HCT116 (cell line): Measurements from ENCODE around the gene SEPTIN8. TPM values are rescaled to one million over a fixed set of nuclear protein-coding genes. Genes with fewer than 3 reads are reported as not detected.

ENCODE experiments used
- ATAC-seq: fragments of 200-7000 bp; cut with Tn5 transposase; 2 replicates; pipeline ENCODE4 v1.9.1; 2020; ENCODE audit warnings: mild to moderate bottlenecking, moderate library complexity
- BruUV-seq: library from RNA; stranded (reverse); fragments of 400-500 nt; replicated peaks from 2 replicates; lab custom pipeline; 2021; lab: Mats Ljungman, UMichigan
- CTCF ChIA-PET: fragments of 300-600 bp; sonication (Branson Sonifier 250); formaldehyde crosslinking; loops from one replicate; lab custom pipeline; 2021; ENCODE audit warnings: antibody characterized with exemption; lab: Charles Lee
- POLR2A ChIA-PET: fragments of 300-600, 350-600 bp; sonication (Branson Sonifier 250); formaldehyde crosslinking; loops from one replicate; lab custom pipeline; 2021; ENCODE audit warnings: antibody characterized with exemption; lab: Charles Lee
- RAD21 ChIA-PET, 2 experiments: fragments of 300-600 bp; sonication (Branson Sonifier 250); formaldehyde crosslinking; loops; one replicate each; lab custom pipeline; 2023; ENCODE audit warnings: low total read pairs in 2 of 2; ENCODE audit not compliant: uncharacterized antibody in 2 of 2, unreplicated experiment in 2 of 2, low non-redundant PET in 1 of 2; lab: Charles Lee
- DNase-seq: peaks from one replicate; pipeline ENCODE4 v3.0.0-alpha.2; 2010; ENCODE audit warnings: low read depth, low spot score
- H2AFZ ChIP-seq: fragments of 200-600 bp; shearing (Covaris generic), sonication (generic); 2 replicates; pipeline ENCODE4 v1.6.1; 2017; ENCODE audit warnings: low read depth, mixed run types, mixed read lengths, antibody characterized with exemption, low read length; ENCODE audit not compliant: poor library complexity, severe bottlenecking
- H3K27ac ChIP-seq: 2 replicates; pipeline ENCODE4 v1.5.1; 2012; ENCODE audit warnings: low read depth, low read length
- H3K27me3 ChIP-seq: fragments of 200-600 bp; sonication (generic); 2 replicates; pipeline ENCODE4 v1.6.1; 2016; ENCODE audit warnings: mixed run types, low read length, mixed read lengths; ENCODE audit not compliant: insufficient read depth
- H3K36me3 ChIP-seq, 2 experiments: fragments of 200-500 bp in 1 of 2; fragments of 200-600 bp in 1 of 2; sonication (Bioruptor generic) in 1 of 2; sonication (generic) in 1 of 2; 2 replicates each; pipeline versions ENCODE4 v1.5.1 to v1.6.1; 2014 to 2016; ENCODE audit warnings: low read length in 2 of 2, inconsistent platforms in 1 of 2, mixed read lengths in 1 of 2, mixed run types in 1 of 2; ENCODE audit not compliant: insufficient read depth in 2 of 2, control insufficient read depth in 1 of 2
- H3K4me1 ChIP-seq, 2 experiments: fragments of 200-600 bp in 1 of 2; sonication (generic) in 1 of 2; 2 replicates each; pipeline versions ENCODE4 v1.5.1 to v1.6.1; 2012 to 2017; ENCODE audit warnings: low read length in 2 of 2, inconsistent platforms in 1 of 2, mild to moderate bottlenecking in 1 of 2, mixed read lengths in 1 of 2, mixed run types in 1 of 2, moderate library complexity in 1 of 2; ENCODE audit not compliant: insufficient read depth in 2 of 2, control insufficient read depth in 1 of 2
- H3K4me2 ChIP-seq: fragments of 200-600 bp; sonication (generic); 2 replicates; pipeline ENCODE4 v1.6.1; 2017; ENCODE audit warnings: mixed run types, low read length, mixed read lengths
- H3K4me3 ChIP-seq, 2 experiments: fragments of 200-600 bp in 1 of 2; sonication (generic) in 1 of 2; replicated peaks in 1 of 2; 2 replicates each; pipeline ENCODE4 v1.5.1; 2011 to 2016; ENCODE audit warnings: low read length in 2 of 2, control low read depth in 1 of 2, low read depth in 1 of 2, mild to moderate bottlenecking in 1 of 2, mixed read lengths in 1 of 2, mixed run types in 1 of 2
- H3K79me2 ChIP-seq: fragments of 200-600 bp; sonication (generic); 2 replicates; pipeline ENCODE4 v1.6.1; 2017; ENCODE audit warnings: mild to moderate bottlenecking, mixed run types, low read length, moderate library complexity, mixed read lengths; ENCODE audit not compliant: insufficient read depth
- H3K9ac ChIP-seq: fragments of 200-600 bp; sonication (generic); 2 replicates; pipeline ENCODE4 v1.6.1; 2016; ENCODE audit warnings: low read length, mixed read lengths
- H3K9me2 ChIP-seq: fragments of 200-600 bp; sonication (generic), shearing (Covaris generic); 2 replicates; pipeline ENCODE4 v1.6.1; 2017; ENCODE audit warnings: mixed run types, mild to moderate bottlenecking, moderate library complexity; ENCODE audit not compliant: insufficient read depth
- H3K9me3 ChIP-seq, 2 experiments: fragments of 200-500 bp in 1 of 2; fragments of 200-600 bp in 1 of 2; sonication (Bioruptor generic) in 1 of 2; sonication (generic) in 1 of 2; 2 replicates each; pipeline ENCODE4 v1.6.1; 2014 to 2017; ENCODE audit warnings: low read length in 2 of 2, mixed read lengths in 2 of 2, inconsistent platforms in 1 of 2, low read depth in 1 of 2, mild to moderate bottlenecking in 1 of 2, mixed run types in 1 of 2, moderate library complexity in 1 of 2; ENCODE audit not compliant: control insufficient read depth in 1 of 2, insufficient read depth in 1 of 2
- H4K20me1 ChIP-seq: fragments of 200-600 bp; sonication (generic), shearing (Covaris generic); 2 replicates; pipeline ENCODE4 v1.6.1; 2017; ENCODE audit warnings: mixed run types, mild to moderate bottlenecking, moderate library complexity; ENCODE audit not compliant: insufficient read depth
- ATF3 ChIP-seq: IDR thresholded peaks from 2 replicates; pipeline ENCODE4 v1.6.1; 2012
- CBX3 ChIP-seq: IDR thresholded peaks from 2 replicates; pipeline ENCODE4 v1.6.1; 2012; ENCODE audit warnings: low read depth
- CEBPB ChIP-seq: IDR thresholded peaks from 2 replicates; pipeline ENCODE4 v1.6.1; 2012; ENCODE audit warnings: low read depth
- CTCF ChIP-seq, 3 experiments: fragments of 200-600 bp in 1 of 3; sonication (generic) in 1 of 3; IDR thresholded peaks in 2 of 3; conservative IDR thresholded peaks in 1 of 3; 2 replicates each; pipeline ENCODE4 v1.5.1; 2012 to 2017; ENCODE audit warnings: low read depth in 2 of 3, low read length in 2 of 3, antibody characterized with exemption in 1 of 3, borderline replicate concordance in 1 of 3, control low read depth in 1 of 3, mild to moderate bottlenecking in 1 of 3, mixed read lengths in 1 of 3, mixed run types in 1 of 3, moderate library complexity in 1 of 3; ENCODE audit not compliant: insufficient read depth in 1 of 3
- EGR1 ChIP-seq: IDR thresholded peaks from 2 replicates; pipeline ENCODE4 v1.6.1; 2012; ENCODE audit warnings: low read depth
- EZH2 ChIP-seq: fragments of 200-600 bp; sonication (generic); IDR thresholded peaks from 2 replicates; pipeline ENCODE4 v1.6.1; 2017; ENCODE audit warnings: antibody characterized with exemption, mixed run types
- EZH2phosphoT487 ChIP-seq: fragments of 200-600 bp; IDR thresholded peaks from 2 replicates; pipeline ENCODE4 v1.6.1; 2018; ENCODE audit warnings: antibody characterized with exemption, borderline replicate concordance
- FOSL1 ChIP-seq: IDR thresholded peaks from 2 replicates; pipeline ENCODE4 v1.6.1; 2012; ENCODE audit warnings: low read depth
- JUND ChIP-seq: IDR thresholded peaks from 2 replicates; pipeline ENCODE4 v1.6.1; 2012
- MAX ChIP-seq: IDR thresholded peaks from 2 replicates; pipeline ENCODE4 v1.6.1; 2012
- POLR2A ChIP-seq: IDR thresholded peaks from 2 replicates; pipeline ENCODE4 v1.7.0; 2011; ENCODE audit warnings: borderline replicate concordance; ENCODE audit not compliant: insufficient read depth, insufficient read length; ENCODE audit errors: extremely low read depth
- POLR2AphosphoS5 ChIP-seq: IDR thresholded peaks from 2 replicates; pipeline ENCODE4 v1.6.1; 2011; ENCODE audit warnings: mild to moderate bottlenecking, low read depth, low read length, moderate library complexity
- RAD21 ChIP-seq: IDR thresholded peaks from 2 replicates; pipeline ENCODE4 v1.6.1; 2012; ENCODE audit warnings: low read depth, mild to moderate bottlenecking
- SIN3A ChIP-seq: IDR thresholded peaks from 2 replicates; pipeline ENCODE4 v1.6.1; 2012; ENCODE audit warnings: low read depth
- SP1 ChIP-seq: IDR thresholded peaks from 2 replicates; pipeline ENCODE4 v1.6.1; 2012; ENCODE audit warnings: low read depth
- SRF ChIP-seq: IDR thresholded peaks from 2 replicates; pipeline ENCODE4 v1.6.1; 2012; ENCODE audit warnings: low read depth
- TCF7L2 ChIP-seq: IDR thresholded peaks from 2 replicates; pipeline ENCODE4 v1.7.0; 2011; ENCODE audit warnings: borderline replicate concordance, inconsistent platforms; ENCODE audit not compliant: insufficient read depth, insufficient read length; ENCODE audit errors: extremely low read depth
- ZFX ChIP-seq: fragments of 450-650 bp; IDR thresholded peaks from 2 replicates; pipeline ENCODE4 v1.6.1; 2017
- intact Hi-C: fragments of 100-400 bp; cut with micrococcal nuclease; formaldehyde crosslinking; loops from 2 replicates; pipeline ENCODE4 v1.10.0; 2022
- total RNA-seq: library from RNA; stranded (reverse); gene quantifications from one replicate; pipeline ENCODE4 v1.2.1, GENCODE V29; 2021; ENCODE audit not compliant: unreplicated experiment

The SEPTIN8 gene
- total RNA-seq, 1 experiment from 2014 or later: 34.6 TPM

GRCh38 chr5:132822650-132823480 is 45.8 kb upstream of the SEPTIN8 start:
- ATAC-seq (no peak), DNase-seq (no peak)
- no peak for TF ChIP-seq SIN3A
- Histone ChIP-seq H3K9me2 (no peaks in the 10 kb centered on the region), H3K4me1 (peaks cover 0 to 11% of the 10 kb centered on the region in 2 experiments; a peak in 1 of 4 replicates), H3K4me3 (no peak overlapping the region), H3K27ac (no peak overlapping the region), H3K9me3 (no peaks in the 10 kb centered on the region), H3K27me3 (no peaks in the 10 kb centered on the region), H2AFZ (no peak overlapping the region), H3K4me2 (no peak overlapping the region), H3K79me2 (no peaks in the 10 kb centered on the region), H4K20me1 (no peaks in the 10 kb centered on the region), H3K36me3 (no peaks in the 10 kb centered on the region), H3K9ac (no peak overlapping the region)
- BruUV-seq: no TSS peak
- ChIA-PET CTCF (no interaction called here), POLR2A (no interaction called here), RAD21 (interaction anchor here in 1 of 2 experiments (0.6 kb wide), 1 partner anchor 69 kb away, joined by 3 read pairs; no protein-coding TSS in a partner anchor)
- intact Hi-C loops: no loop called here

GRCh38 chr5:132821791-132822190 is 44.8 kb upstream of the SEPTIN8 start:
- Histone ChIP-seq H3K36me3 (no peaks in the 10 kb centered on the region), H3K4me1 (peaks cover 0 to 11% of the 10 kb centered on the region in 2 experiments; a peak in 1 of 4 replicates)
- no peak for DNase-seq
- TF ChIP-seq CTCF (IDR thresholded peaks at IDR 0.05 in 2 of 3, conservative IDR thresholded peaks at IDR 0.05 in 1 of 3; ENCODE audit: borderline replicate concordance in 1 of 3, insufficient read depth in 1 of 3, low read depth in 2 of 3, low read length in 2 of 3) (no peak), MAX (no peak), CEBPB (no peak), EZH2 (no peak), CBX3 (no peak), RAD21 (no peak), FOSL1 (no peak), SP1 (no peak), TCF7L2 (no peak), EGR1 (no peak), SRF (no peak), POLR2AphosphoS5 (no peak), ATF3 (no peak), EZH2phosphoT487 (no peak), ZFX (no peak), JUND (no peak), POLR2A (no peak)

More at GRCh38 chr5:132821791-132822190, 44.8 kb upstream of the SEPTIN8 start:
- intact Hi-C loops: loop anchor here (2.0 kb wide), 2 partner anchors 69 to 435 kb away; no protein-coding TSS in a partner anchor
- POLR2A ChIA-PET: no interaction called here
- H3K27me3 ChIP-seq: no peaks in the 10 kb centered on the region
- H4K20me1 ChIP-seq: no peaks in the 10 kb centered on the region
- BruUV-seq: no TSS peak
- no peak overlapping the region for H2AFZ ChIP-seq
- H3K27ac ChIP-seq: no peak overlapping the region
- no peak overlapping the region for H3K9ac ChIP-seq
- CTCF ChIA-PET: interaction anchor here (0.7 to 3.9 kb wide), 3 partner anchors 12 to 295 kb away, joined by 3 to 69 read pairs (median 33); no protein-coding TSS in a partner anchor
- H3K4me3 ChIP-seq: no peak overlapping the region
- H3K4me2 ChIP-seq: no peak overlapping the region
- no peak for ATAC-seq
- H3K79me2 ChIP-seq: no peaks in the 10 kb centered on the region
- no peaks in the 10 kb centered on the region for H3K9me2 ChIP-seq
- H3K9me3 ChIP-seq: no peaks in the 10 kb centered on the region
- RAD21 ChIA-PET: no interaction called here
